Liver (tissue), 9 donors: ENCODE data around the gene ZSWIM2. TPM values are rescaled to one million over a fixed set of nuclear protein-coding genes. Genes with fewer than 3 reads are reported as not detected.

Experiments used
- DNase-seq: peaks from one replicate; pipeline ENCODE4 v3.0.0-alpha.2; 2017; ENCODE audit warnings: low spot score
- H3K27ac ChIP-seq, 2 donors: one replicate each; pipeline ENCODE4 v1.7.0; 2013; ENCODE audit warnings: inconsistent platforms in 2 of 2, low read length in 2 of 2, control low read depth in 1 of 2, low read depth in 1 of 2, mild to moderate bottlenecking in 1 of 2
- H3K27me3 ChIP-seq, 4 donors: one replicate each; pipeline versions ENCODE4 v1.6.1 to v1.7.0; 2013; ENCODE audit warnings: low read length in 3 of 4, inconsistent platforms in 1 of 4, mild to moderate bottlenecking in 1 of 4, moderate library complexity in 1 of 4; ENCODE audit not compliant: control insufficient read depth in 4 of 4, insufficient read depth in 4 of 4
- H3K36me3 ChIP-seq, 4 donors: one replicate each; pipeline versions ENCODE4 v1.6.1 to v1.7.0; 2013; ENCODE audit warnings: low read length in 3 of 4, mild to moderate bottlenecking in 3 of 4, low read depth in 1 of 4, moderate library complexity in 1 of 4; ENCODE audit not compliant: control insufficient read depth in 4 of 4, insufficient read depth in 3 of 4
- H3K4me1 ChIP-seq, 4 donors: one replicate each; pipeline versions ENCODE4 v1.6.1 to v1.7.0; 2013; ENCODE audit warnings: low read length in 3 of 4, mild to moderate bottlenecking in 3 of 4, moderate library complexity in 1 of 4; ENCODE audit not compliant: control insufficient read depth in 4 of 4, insufficient read depth in 4 of 4
- H3K4me3 ChIP-seq, 3 donors: one replicate each; pipeline versions ENCODE4 v1.6.1 to v1.7.0; 2013; ENCODE audit warnings: low read length in 3 of 3, control low read depth in 1 of 3, low read depth in 1 of 3, mild to moderate bottlenecking in 1 of 3
- H3K9ac ChIP-seq, 2 donors: one replicate each; pipeline ENCODE4 v1.7.0; 2013; ENCODE audit warnings: low read length in 2 of 2, mild to moderate bottlenecking in 2 of 2, moderate library complexity in 2 of 2, control low read depth in 1 of 2, low read depth in 1 of 2
- H3K9me3 ChIP-seq, 4 donors: one replicate each; pipeline versions ENCODE4 v1.6.1 to v1.7.0; 2013; ENCODE audit warnings: low read length in 3 of 4; ENCODE audit not compliant: control insufficient read depth in 4 of 4
- ATF3 ChIP-seq: IDR thresholded peaks from 2 replicates; pipeline ENCODE4 v1.6.1; 2016; ENCODE audit warnings: antibody characterized with exemption
- CTCF ChIP-seq: fragments of 150-350 bp; IDR thresholded peaks from 2 replicates; pipeline ENCODE4 v1.5.1; 2017; ENCODE audit warnings: improper control_type of control experiment, low read depth, low read length; ENCODE audit not compliant: missing input control
- EGR1 ChIP-seq, 2 donors: IDR thresholded peaks; 2 replicates each; pipeline ENCODE4 v1.6.1; 2016 to 2018; ENCODE audit warnings: antibody characterized with exemption in 2 of 2, low read depth in 2 of 2
- FOXA1 ChIP-seq: IDR thresholded peaks from 2 replicates; pipeline ENCODE4 v1.6.1; 2016; ENCODE audit warnings: antibody characterized with exemption
- FOXA2 ChIP-seq: IDR thresholded peaks from 2 replicates; pipeline ENCODE4 v1.6.1; 2016; ENCODE audit warnings: antibody characterized with exemption
- GABPA ChIP-seq, 2 donors: IDR thresholded peaks in 1 of 2; conservative IDR thresholded peaks in 1 of 2; 2 replicates each; pipeline ENCODE4 v1.6.1; 2016; ENCODE audit warnings: antibody characterized with exemption in 2 of 2, mild to moderate bottlenecking in 1 of 2, moderate library complexity in 1 of 2
- HNF4A ChIP-seq, 2 donors: conservative IDR thresholded peaks; 2 replicates each; pipeline ENCODE4 v1.6.1; 2016; ENCODE audit warnings: antibody characterized with exemption in 2 of 2, mild to moderate bottlenecking in 2 of 2
- HNF4G ChIP-seq: IDR thresholded peaks from 2 replicates; pipeline ENCODE4 v1.6.1; 2016; ENCODE audit warnings: antibody characterized with exemption
- JUND ChIP-seq, 2 donors: IDR thresholded peaks; 2 replicates each; pipeline ENCODE4 v1.6.1; 2016; ENCODE audit warnings: antibody characterized with exemption in 2 of 2
- MAX ChIP-seq: IDR thresholded peaks from 2 replicates; pipeline ENCODE4 v1.6.1; 2016; ENCODE audit warnings: antibody characterized with exemption
- NR2F2 ChIP-seq: IDR thresholded peaks from 2 replicates; pipeline ENCODE4 v1.6.1; 2016; ENCODE audit warnings: antibody characterized with exemption
- RAD21 ChIP-seq, 2 donors: IDR thresholded peaks; 2 replicates each; pipeline ENCODE4 v1.6.1; 2016; ENCODE audit warnings: antibody characterized with exemption in 2 of 2, mild to moderate bottlenecking in 2 of 2
- REST ChIP-seq: IDR thresholded peaks from 2 replicates; pipeline ENCODE4 v1.6.1; 2016; ENCODE audit warnings: antibody characterized with exemption, mild to moderate bottlenecking
- RXRA ChIP-seq, 2 donors: IDR thresholded peaks; 2 replicates each; pipeline ENCODE4 v1.6.1; 2017 to 2018; ENCODE audit warnings: antibody characterized with exemption in 2 of 2, mild to moderate bottlenecking in 1 of 2
- SP1 ChIP-seq: IDR thresholded peaks from 2 replicates; pipeline ENCODE4 v1.6.1; 2018; ENCODE audit warnings: antibody characterized with exemption, mild to moderate bottlenecking
- TAF1 ChIP-seq: conservative IDR thresholded peaks from 2 replicates; pipeline ENCODE4 v1.6.1; 2016; ENCODE audit warnings: antibody characterized with exemption, mild to moderate bottlenecking
- YY1 ChIP-seq: IDR thresholded peaks from 2 replicates; pipeline ENCODE4 v1.6.1; 2016; ENCODE audit warnings: antibody characterized with exemption, mild to moderate bottlenecking
- ZBTB33 ChIP-seq: IDR thresholded peaks from 2 replicates; pipeline ENCODE4 v1.6.1; 2016; ENCODE audit warnings: antibody characterized with exemption
- polyA plus RNA-seq, 2 donors: library from polyadenylated mRNA; stranded (reverse) in 1 of 2; unstranded in 1 of 2; fragments of 200-250 nt in 1 of 2; fragments of >200 nt in 1 of 2; fragmentation: Nextera tagmentation in 1 of 2; extraction: Ambion mirVana in 1 of 2; gene quantifications; one replicate each; pipeline versions ENCODE4 v1.2.1 to v1.2.3, GENCODE V29; 2013 to 2015
- total RNA-seq, 2 donors: library from RNA; depleted of rRNA; stranded (reverse); fragments of >200 nt; gene quantifications; one replicate each; pipeline ENCODE4 v1.2.3, GENCODE V29; 2014
- donor health status: healthy.
- donor health status: healthy.
- donor health status: healthy.
- donor health status: healthy.
- donor health status: healthy.

ZSWIM2 gene
- total and polyA plus RNA-seq, 4 donors = not detected

- no peak overlapping the region for H3K4me3 ChIP-seq
- no peaks in the 10 kb centered on the region for H3K36me3 ChIP-seq
- no peak overlapping the region for H3K9ac ChIP-seq
- no peak overlapping the region for H3K27ac ChIP-seq
- no peak for TF ChIP-seq YY1
- no peak for TF ChIP-seq ZBTB33
- no peak for TF ChIP-seq ATF3
- no peak for TF ChIP-seq REST
- TF ChIP-seq RXRA (IDR thresholded peaks at IDR 0.05) = no peak
- no peak for TF ChIP-seq FOXA2
- no peak for TF ChIP-seq HNF4A (conservative IDR thresholded peaks at IDR 0.05)
- TF ChIP-seq FOXA1 = no peak
- TF ChIP-seq CTCF = no peak
- no peak for TF ChIP-seq JUND (IDR thresholded peaks at IDR 0.05)
- no peak for TF ChIP-seq EGR1 (IDR thresholded peaks at IDR 0.05; ENCODE audit: low read depth in 2 of 2)
- TF ChIP-seq MAX = no peak
- TF ChIP-seq SP1 = no peak
- TF ChIP-seq GABPA (IDR thresholded peaks at IDR 0.05 in 1 of 2, conservative IDR thresholded peaks at IDR 0.05 in 1 of 2) = no peak
- no peak for TF ChIP-seq TAF1
- TF ChIP-seq NR2F2 = no peak
- no peak for TF ChIP-seq HNF4G
- no peak for TF ChIP-seq RAD21 (IDR thresholded peaks at IDR 0.05)
- no peak for DNase-seq
- peaks cover 0 to under 1% (median 0%) of the 10 kb centered on the region in 4 donors for H3K4me1 ChIP-seq
- no peaks in the 10 kb centered on the region for H3K9me3 ChIP-seq
- no peaks in the 10 kb centered on the region for H3K27me3 ChIP-seq
These were observed 5.0 kb upstream of the ZSWIM2 start for GRCh38 chr2:186853951-186854350.
